IMR-90 (cell line): ENCODE measurements around the gene FHAD1. TPM values are rescaled to one million over a fixed set of nuclear protein-coding genes. Genes with fewer than 3 reads are reported as not detected.

ENCODE experiments used
- ATAC-seq: fragments of 200-7000 bp; cut with Tn5 transposase; 2 replicates; pipeline ENCODE4 v1.9.1; 2020; ENCODE audit warnings: low read depth, mild to moderate bottlenecking, moderate library complexity
- BruUV-seq: library from RNA; stranded (reverse); fragments of 400-500 nt; replicated peaks from 2 replicates; lab custom pipeline; 2021; lab: Mats Ljungman, UMichigan
- CTCF ChIA-PET: fragments of 300-600 bp; formaldehyde crosslinking; extraction: SDS; loops from one replicate; lab custom pipeline; 2021; ENCODE audit warnings: antibody characterized with exemption; lab: Yijun Ruan, JAX
- POLR2A ChIA-PET: fragments of 300-600 bp; sonication (Branson Sonifier 250); formaldehyde crosslinking; loops from one replicate; lab custom pipeline; 2022; ENCODE audit warnings: antibody characterized with exemption; ENCODE audit not compliant: unreplicated experiment; lab: Charles Lee
- DNase-seq: peaks from one replicate; pipeline ENCODE4 v3.0.0; 2013
- H2AFZ ChIP-seq: replicated peaks from 2 replicates; pipeline ENCODE3; 2013; ENCODE audit warnings: low read length, mild to moderate bottlenecking; ENCODE audit not compliant: poor library complexity
- H2AK5ac ChIP-seq: 2 replicates; pipeline ENCODE4 v1.6.1; 2013; ENCODE audit warnings: low read depth, low read length, inconsistent platforms
- H2AK9ac ChIP-seq: replicated peaks from 2 replicates; pipeline ENCODE3; 2013; ENCODE audit warnings: mild to moderate bottlenecking, low read depth, low read length, moderate library complexity; ENCODE audit not compliant: poor library complexity
- H2BK120ac ChIP-seq: 2 replicates; pipeline ENCODE4 v1.6.1; 2013; ENCODE audit warnings: low read depth, low read length, inconsistent platforms
- H2BK15ac ChIP-seq: 3 replicates; pipeline ENCODE4 v1.6.1; 2013; ENCODE audit warnings: low read depth, low read length, inconsistent platforms
- H2BK20ac ChIP-seq: 2 replicates; pipeline ENCODE4 v1.6.1; 2013; ENCODE audit warnings: low read depth, mild to moderate bottlenecking, inconsistent platforms, low read length, moderate library complexity
- H2BK5ac ChIP-seq: 2 replicates; pipeline ENCODE4 v1.6.1; 2013; ENCODE audit warnings: mild to moderate bottlenecking, low read depth, low read length, inconsistent platforms; ENCODE audit not compliant: poor library complexity, severe bottlenecking
- H3K14ac ChIP-seq: replicated peaks from 2 replicates; pipeline ENCODE4 v1.6.1; 2013; ENCODE audit warnings: low read depth, low read length, inconsistent platforms
- H3K18ac ChIP-seq: 2 replicates; pipeline ENCODE4 v1.6.1; 2013; ENCODE audit warnings: low read depth, low read length, control low read depth
- H3K23ac ChIP-seq: 2 replicates; pipeline ENCODE4 v1.6.1; 2013; ENCODE audit warnings: low read depth, low read length, inconsistent platforms
- H3K27ac ChIP-seq: 2 replicates; pipeline ENCODE4 v1.5.1; 2013; ENCODE audit warnings: mild to moderate bottlenecking, control low read depth, low read length; ENCODE audit not compliant: insufficient read depth
- H3K27me3 ChIP-seq: 2 replicates; pipeline ENCODE4 v1.6.1; 2013; ENCODE audit warnings: low read length; ENCODE audit not compliant: control insufficient read depth, insufficient read depth
- H3K36me3 ChIP-seq: 2 replicates; pipeline ENCODE4 v1.6.1; 2013; ENCODE audit warnings: low read length, mixed read lengths; ENCODE audit not compliant: control insufficient read depth, insufficient read depth
- H3K4ac ChIP-seq: 2 replicates; pipeline ENCODE4 v1.6.1; 2013; ENCODE audit warnings: low read depth, low read length, inconsistent platforms
- H3K4me1 ChIP-seq: 2 replicates; pipeline ENCODE4 v1.6.1; 2013; ENCODE audit warnings: low read length, mixed read lengths; ENCODE audit not compliant: control insufficient read depth, insufficient read depth
- H3K4me2 ChIP-seq: 2 replicates; pipeline ENCODE4 v1.6.1; 2013; ENCODE audit warnings: low read depth, mild to moderate bottlenecking, control low read depth, low read length, moderate library complexity
- H3K4me3 ChIP-seq: 2 replicates; pipeline ENCODE4 v1.5.1; 2013; ENCODE audit warnings: low read depth, mild to moderate bottlenecking, control low read depth, low read length, moderate library complexity; ENCODE audit not compliant: insufficient read depth
- H3K56ac ChIP-seq: 2 replicates; pipeline ENCODE4 v1.6.1; 2013; ENCODE audit warnings: low read length, inconsistent platforms; ENCODE audit not compliant: insufficient read depth; ENCODE audit errors: extremely low read depth
- H3K79me1 ChIP-seq, 2 experiments: 2 replicates each; pipeline ENCODE4 v1.6.1; 2013; ENCODE audit warnings: low read length in 2 of 2, inconsistent platforms in 1 of 2, low read depth in 1 of 2
- H3K9ac ChIP-seq: 2 replicates; pipeline ENCODE4 v1.6.1; 2013; ENCODE audit warnings: low read depth, low read length, control low read depth
- H3K9me1 ChIP-seq: 2 replicates; pipeline ENCODE4 v1.6.1; 2013; ENCODE audit warnings: low read length, inconsistent platforms; ENCODE audit not compliant: insufficient read depth
- H3K9me3 ChIP-seq: 2 replicates; pipeline ENCODE4 v1.6.1; 2013; ENCODE audit warnings: low read length; ENCODE audit not compliant: control insufficient read depth, insufficient read depth
- H4K20me1 ChIP-seq: 2 replicates; pipeline ENCODE4 v1.6.1; 2013; ENCODE audit warnings: low read length, inconsistent platforms; ENCODE audit not compliant: insufficient read depth
- H4K5ac ChIP-seq: 2 replicates; pipeline ENCODE4 v1.6.1; 2013; ENCODE audit warnings: mild to moderate bottlenecking, low read depth, low read length, control low read depth
- H4K8ac ChIP-seq, 2 experiments: 2 replicates each; pipeline ENCODE4 v1.6.1; 2013; ENCODE audit warnings: low read depth in 2 of 2, low read length in 2 of 2, control low read depth in 1 of 2, inconsistent platforms in 1 of 2
- H4K91ac ChIP-seq: 2 replicates; pipeline ENCODE4 v1.6.1; 2013; ENCODE audit warnings: low read depth, low read length, inconsistent platforms; ENCODE audit not compliant: insufficient read depth
- FOS ChIP-seq: fragments of 150-350 bp; IDR thresholded peaks from 2 replicates; pipeline ENCODE4 v1.6.1; 2016; ENCODE audit warnings: low read depth, low read length
- MAFK ChIP-seq: IDR thresholded peaks from 2 replicates; pipeline ENCODE4 v1.6.1; 2012; ENCODE audit warnings: low read depth, low read length, improper control_type of control experiment
- MAZ ChIP-seq: IDR thresholded peaks from 2 replicates; pipeline ENCODE4 v1.6.1; 2012; ENCODE audit warnings: low read depth, mild to moderate bottlenecking, low read length, improper control_type of control experiment, moderate library complexity, borderline replicate concordance
- MXI1 ChIP-seq: IDR thresholded peaks from 2 replicates; pipeline ENCODE4 v1.6.1; 2012; ENCODE audit warnings: low read depth, mild to moderate bottlenecking, low read length, moderate library complexity, borderline replicate concordance
- NFE2L2 ChIP-seq: fragments of 150-350 bp; IDR thresholded peaks from 2 replicates; pipeline ENCODE4 v1.6.1; 2016; ENCODE audit warnings: low read depth, mild to moderate bottlenecking, low read length
- POLR2A ChIP-seq: IDR thresholded peaks from 2 replicates; pipeline ENCODE4 v1.6.1; 2012; ENCODE audit warnings: mild to moderate bottlenecking, low read depth, low read length
- RAD21 ChIP-seq: IDR thresholded peaks from 2 replicates; pipeline ENCODE4 v1.6.1; 2012; ENCODE audit warnings: low read length, improper control_type of control experiment
- RCOR1 ChIP-seq: IDR thresholded peaks from 2 replicates; pipeline ENCODE4 v1.6.1; 2012; ENCODE audit warnings: mild to moderate bottlenecking, low read length, improper control_type of control experiment; ENCODE audit not compliant: insufficient replicate concordance
- SMC3 ChIP-seq: fragments of 150-350 bp; IDR thresholded peaks from 2 replicates; pipeline ENCODE4 v1.6.1; 2016; ENCODE audit warnings: low read depth, mild to moderate bottlenecking, antibody characterized with exemption, low read length, moderate library complexity
- dilution Hi-C: fragments of 300-500 bp; cut with HindIII; formaldehyde crosslinking; loops from one replicate; pipeline ENCODE4 v1.14.3; 2018; ENCODE audit warnings: low sequenced_read_pairs; ENCODE audit not compliant: unreplicated experiment
- in situ Hi-C: fragments of 300-500 bp; cut with MboI; formaldehyde crosslinking; loops from 3 replicates; pipeline ENCODE4 v1.14.3; 2019; ENCODE audit warnings: low sequenced_read_pairs, inconsistent platforms, mixed read lengths
- intact Hi-C: fragments of 100-400 bp; cut with micrococcal nuclease; formaldehyde crosslinking; loops from 2 replicates; pipeline ENCODE4 v1.10.0; 2022
- polyA plus RNA-seq, 3 experiments: library from polyadenylated mRNA; depleted of rRNA; stranded (reverse); fragments of >200 nt; gene quantifications; 2 replicates each; pipeline ENCODE4 v1.2.3, GENCODE V29; 2012; ENCODE audit warnings: low replicate concordance in 1 of 3
- total RNA-seq: library from RNA; depleted of rRNA; stranded (reverse); fragments of >200 nt; gene quantifications from 2 replicates; pipeline ENCODE4 v1.2.3, GENCODE V29; 2012
- TF ChIP-seq, protein P1 (sequence below): fragments of 150-350 bp; IDR thresholded peaks from 2 replicates; pipeline ENCODE4 v1.6.1; 2017; ENCODE audit warnings: mild to moderate bottlenecking, antibody characterized with exemption, low read length, low read depth
- TF ChIP-seq, protein P2 (sequence below): conservative IDR thresholded peaks from 2 replicates; pipeline ENCODE4 v1.5.1; 2012; ENCODE audit warnings: mild to moderate bottlenecking, low read depth, low read length, improper control_type of control experiment

The FHAD1 gene
- total and polyA plus RNA-seq, 2 of the 4 experiments (the other 2 are of a cell fraction), result not detected

- Histone ChIP-seq H3K4me1 (no peaks in the 10 kb centered on the region), H3K9me1 (no peaks in the 10 kb centered on the region), H4K5ac (no peak overlapping the region), H4K20me1 (no peaks in the 10 kb centered on the region), H3K36me3 (no peaks in the 10 kb centered on the region), H2BK120ac (no peak overlapping the region), H3K14ac (no peak overlapping the region), H3K4me2 (no peak overlapping the region), H2AFZ (no peak overlapping the region), H3K4ac (no peak overlapping the region), H3K4me3 (no peak overlapping the region), H4K8ac (no peak overlapping the region), H3K9ac (no peak overlapping the region), H3K9me3 (no peaks in the 10 kb centered on the region), H2BK15ac (no peak overlapping the region), H2BK20ac (no peak overlapping the region), H3K56ac (no peak overlapping the region), H3K27me3 (no peaks in the 10 kb centered on the region), H3K27ac (no peak overlapping the region), H3K18ac (no peak overlapping the region), H2BK5ac (no peak overlapping the region), H4K91ac (no peak overlapping the region), H3K23ac (no peak overlapping the region), H2AK9ac (no peak overlapping the region), H3K79me1 (no peaks in the 10 kb centered on the region), H2AK5ac (no peak overlapping the region)
- dilution Hi-C loops, result no loop called here
- DNase-seq (no peak), ATAC-seq (no peak)
- ChIA-PET POLR2A (no interaction called here), CTCF (interaction anchor here (2.2 kb wide), 1 partner anchor 105 kb away, joined by 6 read pairs; no protein-coding TSS in a partner anchor)
- no TSS peak for BruUV-seq
- intact Hi-C loops, result no loop called here
- TF ChIP-seq SMC3, result no peak
- no peak for TF ChIP-seq MAZ
- no peak for TF ChIP-seq RCOR1
- no peak for TF ChIP-seq MAFK
- TF ChIP-seq, protein P1, sequence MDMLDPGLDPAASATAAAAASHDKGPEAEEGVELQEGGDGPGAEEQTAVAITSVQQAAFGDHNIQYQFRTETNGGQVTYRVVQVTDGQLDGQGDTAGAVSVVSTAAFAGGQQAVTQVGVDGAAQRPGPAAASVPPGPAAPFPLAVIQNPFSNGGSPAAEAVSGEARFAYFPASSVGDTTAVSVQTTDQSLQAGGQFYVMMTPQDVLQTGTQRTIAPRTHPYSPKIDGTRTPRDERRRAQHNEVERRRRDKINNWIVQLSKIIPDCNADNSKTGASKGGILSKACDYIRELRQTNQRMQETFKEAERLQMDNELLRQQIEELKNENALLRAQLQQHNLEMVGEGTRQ, result no peak
- no peak for TF ChIP-seq NFE2L2
- TF ChIP-seq, protein P2, sequence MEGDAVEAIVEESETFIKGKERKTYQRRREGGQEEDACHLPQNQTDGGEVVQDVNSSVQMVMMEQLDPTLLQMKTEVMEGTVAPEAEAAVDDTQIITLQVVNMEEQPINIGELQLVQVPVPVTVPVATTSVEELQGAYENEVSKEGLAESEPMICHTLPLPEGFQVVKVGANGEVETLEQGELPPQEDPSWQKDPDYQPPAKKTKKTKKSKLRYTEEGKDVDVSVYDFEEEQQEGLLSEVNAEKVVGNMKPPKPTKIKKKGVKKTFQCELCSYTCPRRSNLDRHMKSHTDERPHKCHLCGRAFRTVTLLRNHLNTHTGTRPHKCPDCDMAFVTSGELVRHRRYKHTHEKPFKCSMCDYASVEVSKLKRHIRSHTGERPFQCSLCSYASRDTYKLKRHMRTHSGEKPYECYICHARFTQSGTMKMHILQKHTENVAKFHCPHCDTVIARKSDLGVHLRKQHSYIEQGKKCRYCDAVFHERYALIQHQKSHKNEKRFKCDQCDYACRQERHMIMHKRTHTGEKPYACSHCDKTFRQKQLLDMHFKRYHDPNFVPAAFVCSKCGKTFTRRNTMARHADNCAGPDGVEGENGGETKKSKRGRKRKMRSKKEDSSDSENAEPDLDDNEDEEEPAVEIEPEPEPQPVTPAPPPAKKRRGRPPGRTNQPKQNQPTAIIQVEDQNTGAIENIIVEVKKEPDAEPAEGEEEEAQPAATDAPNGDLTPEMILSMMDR, result no peak
- TF ChIP-seq RAD21, result no peak
- no peak for TF ChIP-seq MXI1
- no peak for TF ChIP-seq POLR2A
- TF ChIP-seq FOS, result no peak
- in situ Hi-C loops, result no loop called here
Observed at GRCh38 chr1:15233689-15234088, 13.3 kb upstream of the FHAD1 start.
